ENCODE data around the gene PSENEN.

PSENEN gene

DNA sequence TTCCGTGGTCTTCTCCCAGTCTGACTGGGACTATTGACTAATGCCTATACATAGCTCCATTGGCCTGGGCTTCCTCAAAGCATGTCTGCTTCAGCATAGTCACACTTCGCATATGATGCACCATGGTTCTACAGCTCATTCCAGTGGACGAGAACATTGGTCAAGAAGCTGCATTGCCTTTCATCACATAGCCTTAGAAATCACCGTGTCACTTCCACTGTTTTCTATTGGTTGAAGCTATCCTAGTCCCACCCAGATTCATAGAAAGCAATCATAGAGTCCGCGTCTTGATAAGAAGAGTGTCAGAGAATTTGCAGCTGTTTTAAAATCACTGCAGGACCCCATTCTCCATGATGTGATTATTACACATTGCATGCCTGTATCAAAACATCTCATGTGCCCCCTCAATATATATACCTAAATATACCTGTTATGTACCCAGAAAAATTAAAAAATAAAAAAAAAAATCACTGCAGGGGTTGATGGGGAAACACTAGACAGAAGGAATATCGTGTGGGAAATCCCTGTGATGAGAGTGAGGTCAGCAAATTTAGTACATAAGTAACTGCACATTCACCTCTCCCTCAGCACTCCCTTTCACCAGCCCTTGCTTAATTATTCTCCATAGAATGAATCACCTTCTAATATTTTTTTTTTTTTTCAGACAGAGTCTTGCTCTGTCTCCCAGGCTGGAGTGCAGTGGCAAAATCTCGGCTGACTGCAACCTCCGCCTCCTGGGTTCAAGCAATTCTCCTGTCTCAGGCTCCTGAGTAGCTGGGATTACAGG is 27.8 kb downstream of the PSENEN start:
- no peak for DNase-seq (ENCODE audit: low read depth)

- DNase-seq (ENCODE audit: low read depth), result no peak
Measured at GRCh38 chr19:35774274-35775045, 29.0 kb downstream of the PSENEN start.

DNA sequence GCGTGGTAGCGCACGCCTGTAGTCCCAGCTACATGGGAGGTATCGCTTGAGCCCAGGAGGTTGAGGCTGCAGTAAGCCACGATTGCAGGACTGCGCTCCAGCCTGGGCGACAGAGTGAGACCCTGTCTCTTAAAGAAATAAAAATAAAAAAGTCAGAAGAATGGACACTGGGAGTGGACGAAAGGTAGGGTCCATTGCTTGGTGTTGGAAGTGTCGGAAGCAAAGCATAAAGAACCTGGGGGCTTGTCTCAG is 29.5 kb downstream of the PSENEN start:
- DNase-seq (ENCODE audit: low read depth), result no peak

DNA sequence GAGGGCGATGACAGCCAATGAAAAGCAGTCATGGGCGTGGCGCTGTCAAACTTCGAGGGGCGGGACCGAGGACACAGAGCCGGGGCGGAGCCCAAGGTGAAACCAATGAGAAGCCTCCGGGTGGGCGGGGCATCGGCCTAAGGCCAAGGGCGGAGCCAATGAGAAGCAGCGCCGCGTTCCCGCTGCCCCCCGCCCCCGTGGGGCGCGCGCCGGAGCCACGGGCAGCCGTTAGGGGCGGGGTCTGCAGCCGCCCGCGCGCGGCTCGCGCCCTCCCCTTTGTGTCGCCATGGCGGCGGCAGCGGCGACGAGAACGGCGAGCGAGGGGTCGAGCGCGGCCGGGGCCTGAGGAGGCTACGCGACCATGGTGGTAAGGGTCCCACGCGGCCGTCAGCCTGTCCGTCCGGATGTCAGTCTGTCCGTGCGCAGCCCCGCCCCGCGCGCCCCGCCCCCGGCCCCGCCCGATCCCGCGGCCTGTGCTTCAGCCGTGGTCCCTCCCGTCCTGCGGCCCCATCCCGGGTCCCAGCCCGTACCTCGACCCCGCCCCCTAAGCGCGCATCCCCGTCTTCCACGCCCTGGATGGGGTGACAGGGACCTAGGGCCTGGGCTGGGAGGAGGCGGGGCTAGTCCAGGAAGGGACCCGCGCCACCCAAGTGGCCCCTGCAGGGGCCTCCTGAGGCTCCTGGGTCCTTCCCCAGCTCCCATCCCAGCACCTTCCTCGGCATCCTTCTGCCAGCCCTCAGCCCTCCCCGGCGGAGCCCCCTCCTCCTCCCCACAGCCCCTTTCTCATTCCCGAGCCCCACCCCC is 30.0 kb downstream of the PSENEN start, which contains the start of gene ARHGAP33:
Gene ARHGAP33 (plus strand): TSS at position 267 of the 804 bp plus-strand sequence. CDS start 95 bp downstream, at position 362.
- peak; percentile 90 for DNase-seq (ENCODE audit: low read depth)

- DNase-seq (ENCODE audit: low read depth), result no peak
Measured at GRCh38 chr19:35776102-35776788, 30.8 kb downstream of the PSENEN start.

DNA sequence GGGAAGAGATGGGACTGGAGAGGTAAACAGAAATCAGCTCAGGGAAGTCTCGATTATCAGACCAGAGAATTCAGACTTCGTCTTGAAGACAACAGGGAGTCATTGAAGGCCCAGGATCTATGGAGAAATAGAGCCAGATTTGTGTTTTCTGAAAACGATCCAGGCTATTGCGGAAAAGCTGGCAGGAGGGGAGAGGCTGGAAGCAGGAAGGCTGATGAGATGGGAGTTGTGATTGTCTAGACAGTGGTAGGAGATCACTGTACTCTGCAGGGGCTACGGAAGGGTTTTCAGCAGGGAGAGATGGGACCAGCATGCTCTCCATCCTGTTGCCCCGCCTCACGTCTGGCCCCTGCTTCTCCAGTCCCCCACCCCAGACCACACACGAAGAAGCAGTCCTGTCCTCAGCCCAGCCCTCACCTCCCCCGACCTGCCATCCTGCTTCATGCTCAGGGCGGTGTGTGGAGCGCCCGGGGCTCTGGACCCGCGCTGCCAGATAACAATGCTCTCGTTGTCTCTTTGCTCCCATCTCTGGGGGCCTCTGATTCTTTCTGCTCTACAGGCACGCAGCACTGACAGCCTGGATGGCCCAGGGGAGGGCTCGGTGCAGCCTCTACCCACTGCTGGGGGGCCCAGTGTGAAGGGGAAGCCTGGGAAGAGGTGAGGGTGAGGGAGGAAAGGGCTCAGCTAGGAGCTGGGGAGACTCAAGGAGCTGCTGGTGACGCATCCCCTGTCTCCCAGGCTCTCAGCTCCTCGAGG is 31.8 kb downstream of the PSENEN start:
- DNase-seq (ENCODE audit: low read depth), result no peak

- no peak for DNase-seq (ENCODE audit: low read depth)
Measured at GRCh38 chr19:35777961-35778360, 32.5 kb downstream of the PSENEN start.

GRCh38 chr19:35779033-35779432 is 33.6 kb downstream of the PSENEN start:
- no peak for DNase-seq (ENCODE audit: low read depth)

DNA sequence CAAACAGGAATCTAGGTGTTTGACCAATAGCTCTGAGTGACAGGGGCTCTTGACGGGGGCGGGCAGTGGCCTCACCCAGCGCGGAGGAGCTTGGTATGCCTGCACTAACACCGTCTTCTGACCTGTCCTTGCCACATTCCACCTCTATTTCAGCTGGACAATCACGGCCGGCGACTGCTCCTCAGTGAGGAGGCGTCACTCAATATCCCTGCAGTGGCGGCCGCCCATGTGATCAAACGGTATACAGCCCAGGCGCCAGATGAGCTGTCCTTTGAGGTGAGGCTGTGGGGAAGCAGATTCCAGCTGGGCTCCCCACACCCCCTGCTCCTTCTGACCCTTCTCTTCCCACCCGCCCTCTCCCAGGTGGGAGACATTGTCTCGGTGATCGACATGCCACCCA is 34.6 kb downstream of the PSENEN start:
- DNase-seq (ENCODE audit: low read depth), result no peak

DNA sequence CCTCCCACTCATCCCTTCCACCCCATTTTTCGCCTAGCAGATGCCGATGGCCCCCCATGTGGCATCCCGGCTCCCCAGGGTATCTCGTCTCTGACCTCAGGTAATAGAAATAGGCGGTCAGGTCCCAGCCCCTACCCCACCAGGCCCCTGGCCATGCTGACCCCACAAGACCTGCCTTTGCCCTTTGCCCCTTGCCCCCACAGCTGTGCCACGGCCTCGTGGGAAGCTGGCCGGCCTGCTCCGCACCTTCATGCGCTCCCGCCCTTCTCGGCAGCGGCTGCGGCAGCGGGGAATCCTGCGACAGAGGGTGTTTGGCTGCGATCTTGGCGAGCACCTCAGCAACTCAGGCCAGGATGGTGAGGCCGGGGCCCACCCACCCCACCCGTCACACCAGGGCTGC is 35.3 kb downstream of the PSENEN start:
- no peak for DNase-seq (ENCODE audit: low read depth)

DNA sequence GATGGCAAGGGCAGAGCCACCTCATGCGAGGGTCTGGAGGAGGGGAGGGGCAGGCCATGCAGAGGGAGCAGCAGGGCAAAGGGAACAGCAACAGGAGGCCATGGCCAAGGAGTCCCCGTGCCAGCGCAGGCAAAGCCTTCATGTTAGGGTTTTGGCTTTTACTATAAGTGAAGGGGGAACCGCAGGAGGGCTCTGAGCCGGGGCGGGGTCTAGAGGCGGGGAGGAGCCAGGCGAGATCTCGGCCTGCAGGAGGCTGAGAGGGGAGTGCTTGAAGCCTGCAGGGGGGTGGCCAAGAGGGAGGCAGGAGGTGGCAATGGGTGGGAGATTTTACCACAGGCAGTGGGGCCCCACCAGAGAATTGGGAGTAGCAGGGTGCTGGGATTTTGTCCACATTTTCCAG is 36.2 kb downstream of the PSENEN start:
- DNase-seq (ENCODE audit: low read depth), result no peak

DNA sequence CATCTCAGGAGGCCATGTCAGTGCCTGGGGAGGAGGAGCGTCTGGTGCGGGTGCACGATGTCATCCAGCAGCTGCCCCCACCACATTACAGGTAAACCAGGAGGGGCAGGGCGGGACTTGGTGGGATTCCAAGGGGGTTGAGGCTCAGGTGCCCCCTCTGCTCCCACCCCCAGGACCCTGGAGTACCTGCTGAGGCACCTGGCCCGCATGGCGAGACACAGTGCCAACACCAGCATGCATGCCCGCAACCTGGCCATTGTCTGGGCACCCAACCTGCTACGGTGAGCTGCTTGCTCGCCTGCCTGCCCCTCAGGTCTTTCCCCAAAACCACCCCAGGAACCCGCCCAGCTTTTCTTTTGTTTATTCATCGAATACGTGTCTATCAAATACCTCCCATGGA is 37.1 kb downstream of the PSENEN start:
- DNase-seq (ENCODE audit: low read depth), result no peak

GRCh38 chr19:35783469-35784434 is 38.3 kb downstream of the PSENEN start:
- no peak for DNase-seq (ENCODE audit: low read depth)

GRCh38 chr19:35784503-35785338 is 39.3 kb downstream of the PSENEN start:
- DNase-seq (ENCODE audit: low read depth), result no peak

- DNase-seq (ENCODE audit: low read depth), result no peak
Measured at GRCh38 chr19:35785339-35785627, 39.8 kb downstream of the PSENEN start.

DNA sequence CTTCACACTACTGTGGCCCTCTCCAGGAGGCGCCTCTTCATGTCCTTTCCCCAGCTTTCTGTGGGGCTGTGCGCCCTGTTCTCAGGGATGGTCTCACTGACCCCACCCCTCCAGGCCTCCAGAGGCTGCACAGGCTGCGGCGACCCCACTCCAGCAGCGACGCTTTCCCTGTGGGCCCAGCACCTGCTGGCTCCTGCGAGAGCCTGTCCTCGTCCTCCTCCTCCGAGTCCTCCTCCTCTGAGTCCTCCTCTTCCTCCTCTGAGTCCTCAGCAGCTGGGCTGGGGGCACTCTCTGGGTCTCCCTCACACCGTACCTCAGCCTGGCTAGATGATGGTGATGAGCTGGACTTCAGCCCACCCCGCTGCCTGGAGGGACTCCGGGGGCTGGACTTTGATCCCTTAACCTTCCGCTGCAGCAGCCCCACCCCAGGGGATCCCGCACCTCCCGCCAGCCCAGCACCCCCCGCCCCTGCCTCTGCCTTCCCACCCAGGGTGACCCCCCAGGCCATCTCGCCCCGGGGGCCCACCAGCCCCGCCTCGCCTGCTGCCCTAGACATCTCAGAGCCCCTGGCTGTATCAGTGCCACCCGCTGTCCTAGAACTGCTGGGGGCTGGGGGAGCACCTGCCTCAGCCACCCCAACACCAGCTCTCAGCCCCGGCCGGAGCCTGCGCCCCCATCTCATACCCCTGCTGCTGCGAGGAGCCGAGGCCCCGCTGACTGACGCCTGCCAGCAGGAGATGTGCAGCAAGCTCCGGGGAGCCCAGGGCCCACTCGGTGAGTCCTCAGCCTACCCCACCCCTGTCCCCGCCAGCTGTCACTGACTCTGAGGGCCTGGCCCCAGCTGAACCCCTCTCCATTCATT is 41.1 kb downstream of the PSENEN start:
- no peak for DNase-seq (ENCODE audit: low read depth)

DNA sequence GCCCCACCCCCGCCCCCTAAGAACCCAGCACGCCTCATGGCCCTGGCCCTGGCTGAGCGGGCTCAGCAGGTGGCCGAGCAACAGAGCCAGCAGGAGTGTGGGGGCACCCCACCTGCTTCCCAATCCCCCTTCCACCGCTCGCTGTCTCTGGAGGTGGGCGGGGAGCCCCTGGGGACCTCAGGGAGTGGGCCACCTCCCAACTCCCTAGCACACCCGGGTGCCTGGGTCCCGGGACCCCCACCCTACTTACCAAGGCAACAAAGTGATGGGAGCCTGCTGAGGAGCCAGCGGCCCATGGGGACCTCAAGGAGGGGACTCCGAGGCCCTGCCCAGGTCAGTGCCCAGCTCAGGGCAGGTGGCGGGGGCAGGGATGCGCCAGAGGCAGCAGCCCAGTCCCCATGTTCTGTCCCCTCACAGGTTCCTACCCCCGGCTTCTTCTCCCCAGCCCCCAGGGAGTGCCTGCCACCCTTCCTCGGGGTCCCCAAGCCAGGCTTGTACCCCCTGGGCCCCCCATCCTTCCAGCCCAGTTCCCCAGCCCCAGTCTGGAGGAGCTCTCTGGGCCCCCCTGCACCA is 41.9 kb downstream of the PSENEN start:
- no peak for DNase-seq (ENCODE audit: low read depth)

All from CMK (cell line).